WTC11 (cell line): ENCODE data around the gene FAM204A.

ENCODE experiments used
- AFF4 ChIP-seq: sonication (generic); formaldehyde crosslinking; IDR thresholded peaks from 2 replicates; pipeline ENCODE4 v1.8.1; 2023; ENCODE audit warnings: mild to moderate bottlenecking, missing genetic modification reagents, borderline replicate concordance
- ATF6 ChIP-seq: sonication (generic); formaldehyde crosslinking; IDR thresholded peaks from 2 replicates; pipeline ENCODE4 v1.8.1; 2023; ENCODE audit warnings: mild to moderate bottlenecking, missing genetic modification reagents
- CBFB ChIP-seq: sonication (generic); formaldehyde crosslinking; IDR thresholded peaks from 2 replicates; pipeline ENCODE4 v1.8.1; 2022; ENCODE audit warnings: mild to moderate bottlenecking, low read depth, missing genetic modification reagents
- CREM ChIP-seq: sonication (generic); formaldehyde crosslinking; IDR thresholded peaks from 2 replicates; pipeline ENCODE4 v1.8.1; 2022; ENCODE audit warnings: mild to moderate bottlenecking, missing genetic modification reagents, moderate library complexity
- CTCF ChIP-seq: fragments of 200-600 bp; IDR thresholded peaks from 2 replicates; pipeline ENCODE4 v1.8.0; 2022; ENCODE audit warnings: antibody characterized with exemption
- ESRRA ChIP-seq: sonication (generic); formaldehyde crosslinking; IDR thresholded peaks from 2 replicates; pipeline ENCODE4 v1.8.1; 2022; ENCODE audit warnings: mild to moderate bottlenecking, missing genetic modification reagents, borderline replicate concordance
- IRF1 ChIP-seq: sonication (generic); formaldehyde crosslinking; IDR thresholded peaks from 2 replicates; pipeline ENCODE4 v1.8.0; 2023; ENCODE audit warnings: missing genetic modification reagents
- SMAD3 ChIP-seq: sonication (generic); formaldehyde crosslinking; IDR thresholded peaks from 2 replicates; pipeline ENCODE4 v1.8.0; 2022; ENCODE audit warnings: missing genetic modification reagents, mild to moderate bottlenecking, borderline replicate concordance
- TEAD4 ChIP-seq: sonication (generic); formaldehyde crosslinking; IDR thresholded peaks from 2 replicates; pipeline ENCODE4 v1.8.0; 2022; ENCODE audit warnings: mild to moderate bottlenecking, missing genetic modification reagents
- ZBTB43 ChIP-seq: sonication (generic); formaldehyde crosslinking; IDR thresholded peaks from 2 replicates; pipeline ENCODE4 v1.8.1; 2023; ENCODE audit warnings: mild to moderate bottlenecking, missing genetic modification reagents

- TF ChIP-seq CTCF (no peak), CBFB (CRISPR knock-in tag) (no peak), ATF6 (no peak), SMAD3 (CRISPR knock-in tag) (no peak), CREM (CRISPR knock-in tag) (no peak), TEAD4 (CRISPR knock-in tag) (no peak), ZBTB43 (CRISPR knock-in tag) (no peak), AFF4 (no peak), IRF1 (no peak), ESRRA (CRISPR knock-in tag) (no peak)
Observed at GRCh38 chr10:118271671-118272070, 70.5 kb downstream of the FAM204A start.
